Left ventricle myocardium inferior (tissue), 1 donor: Measurements from ENCODE around the gene ESYT2. TPM values are rescaled to one million over a fixed set of nuclear protein-coding genes. Genes with fewer than 3 reads are reported as not detected.

Experiments used
- DNase-seq: peaks from one replicate; pipeline ENCODE4 v3.0.0-alpha.2; 2020
- H3K27ac ChIP-seq: fragments of 200-600 bp; replicated peaks from 2 replicates; pipeline ENCODE4 v1.8.0; 2021
- H3K27me3 ChIP-seq: fragments of 200-600 bp; 2 replicates; pipeline ENCODE4 v1.8.0; 2021; ENCODE audit warnings: low read depth
- H3K36me3 ChIP-seq: fragments of 200-600 bp; 2 replicates; pipeline ENCODE4 v1.8.0; 2021
- H3K4me1 ChIP-seq: fragments of 200-600 bp; 2 replicates; pipeline ENCODE4 v1.8.0; 2021
- H3K4me3 ChIP-seq: fragments of 200-600 bp; 2 replicates; pipeline ENCODE4 v1.8.0; 2021; ENCODE audit warnings: mild to moderate bottlenecking, moderate library complexity
- H3K9me3 ChIP-seq: fragments of 200-600 bp; replicated peaks from 2 replicates; pipeline ENCODE4 v1.8.0; 2021
- CTCF ChIP-seq: fragments of 200-600 bp; IDR thresholded peaks from 2 replicates; pipeline ENCODE4 v1.8.0; 2021; ENCODE audit warnings: antibody characterized with exemption, mild to moderate bottlenecking, borderline replicate concordance
- intact Hi-C: fragments of 100-400 bp; cut with micrococcal nuclease; formaldehyde crosslinking; loops from one replicate; pipeline ENCODE4 v1.11.0; 2022
- total RNA-seq: library from RNA; stranded (reverse); fragmentation: NEBNext Ultra II Directional; extraction: Animal tissue kit (Norgen Biotek cat#: 25700); gene quantifications from one replicate; pipeline ENCODE4 v1.2.1, GENCODE V29; 2021
- donor health status: DM: no; HTN: yes; CAD: no; lungs with severe emphysema.

Gene ESYT2
- total RNA-seq, 1 donor from 2014 or later, result 41.1 TPM

DNA sequence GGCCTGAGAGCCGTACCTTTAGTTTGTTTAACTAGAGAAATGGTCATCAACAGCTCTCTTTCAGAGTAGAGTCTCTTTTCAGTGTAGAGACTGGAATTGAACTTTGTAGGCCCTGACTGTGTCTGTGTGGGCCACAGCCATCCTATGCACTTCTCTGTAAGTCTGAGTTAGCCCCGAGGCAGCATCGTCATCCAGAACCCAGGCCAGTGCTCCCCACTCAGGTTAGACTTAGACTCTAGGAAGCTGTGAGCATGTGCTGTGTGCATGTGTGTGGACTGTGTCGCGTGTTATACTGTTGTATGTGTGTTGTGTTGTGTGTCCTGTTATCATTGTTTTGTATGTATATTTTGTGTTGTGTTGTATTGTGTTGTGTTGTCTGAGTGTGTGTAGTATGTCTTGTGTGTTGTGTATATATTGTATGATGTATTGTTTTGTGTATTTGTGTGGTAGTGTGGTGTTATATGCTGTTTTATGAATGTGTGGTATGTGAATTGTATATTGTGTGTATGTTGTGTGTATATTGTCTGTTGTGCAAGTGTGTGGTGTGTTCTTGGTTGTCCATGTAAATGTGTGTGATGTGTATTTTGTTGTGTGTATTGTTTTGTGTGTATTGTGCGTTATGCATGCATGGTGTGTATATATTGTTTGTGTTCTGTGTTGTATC is 106.6 kb downstream of the ESYT2 start:
- H3K27me3 ChIP-seq, result no peaks in the 10 kb centered on the region
- DNase-seq, result no peak
- no peak overlapping the region for H3K4me3 ChIP-seq
- no peak overlapping the region for H3K27ac ChIP-seq
- no peaks in the 10 kb centered on the region for H3K36me3 ChIP-seq
- intact Hi-C loops, result no loop called here
- H3K4me1 ChIP-seq, result no peaks in the 10 kb centered on the region
- TF ChIP-seq CTCF, result no peak
- H3K9me3 ChIP-seq, result no peaks in the 10 kb centered on the region

DNA sequence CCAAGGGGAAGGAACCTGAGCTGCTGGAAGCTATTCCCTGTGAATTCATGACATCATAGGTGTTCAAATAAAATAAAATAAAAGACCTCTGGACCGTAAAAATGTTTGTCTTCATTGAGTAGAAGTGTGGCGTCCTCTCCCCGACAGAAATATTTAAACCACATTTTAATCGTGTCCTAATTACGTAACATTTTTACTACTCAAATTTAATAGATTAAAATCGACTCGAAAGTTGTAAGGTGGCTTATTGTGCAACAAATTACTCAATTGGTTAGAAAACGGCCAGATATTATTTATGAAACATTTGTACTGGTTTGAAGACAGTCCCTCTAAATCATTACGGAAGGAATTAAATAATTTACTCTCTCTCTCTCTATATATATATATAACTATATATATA is 109.2 kb downstream of the ESYT2 start:
- DNase-seq, result no peak
- TF ChIP-seq CTCF, result no peak
- H3K27ac ChIP-seq, result no peak overlapping the region
- no peak overlapping the region for H3K4me3 ChIP-seq
- H3K36me3 ChIP-seq, result no peaks in the 10 kb centered on the region
- H3K27me3 ChIP-seq, result no peaks in the 10 kb centered on the region
- no peaks in the 10 kb centered on the region for H3K4me1 ChIP-seq
- intact Hi-C loops, result no loop called here
- no peaks in the 10 kb centered on the region for H3K9me3 ChIP-seq

DNA sequence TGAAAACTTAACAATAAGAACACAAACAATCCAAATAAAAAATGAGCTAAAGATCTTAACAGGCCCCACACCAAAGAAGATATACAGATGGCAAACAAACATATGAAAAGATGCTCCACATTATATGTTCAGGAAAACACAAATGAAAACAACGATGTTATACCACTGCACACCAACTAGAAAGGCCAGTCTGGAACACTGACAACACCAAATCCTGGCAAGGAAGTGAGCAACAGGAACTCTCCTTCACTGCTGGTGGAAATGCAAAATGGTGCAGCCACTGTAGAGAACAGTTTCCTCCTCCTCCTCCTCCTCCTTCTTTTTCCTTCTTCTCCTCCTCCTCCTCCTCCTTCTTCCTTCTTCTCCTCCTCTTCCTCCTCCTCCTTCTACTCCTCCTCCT is 112.5 kb downstream of the ESYT2 start:
- no peak for TF ChIP-seq CTCF
- Histone ChIP-seq H3K27me3 (no peaks in the 10 kb centered on the region), H3K4me3 (no peak overlapping the region), H3K36me3 (no peaks in the 10 kb centered on the region), H3K27ac (no peak overlapping the region), H3K9me3 (no peaks in the 10 kb centered on the region), H3K4me1 (no peaks in the 10 kb centered on the region)
- intact Hi-C loops, result no loop called here
- no peak for DNase-seq

DNA sequence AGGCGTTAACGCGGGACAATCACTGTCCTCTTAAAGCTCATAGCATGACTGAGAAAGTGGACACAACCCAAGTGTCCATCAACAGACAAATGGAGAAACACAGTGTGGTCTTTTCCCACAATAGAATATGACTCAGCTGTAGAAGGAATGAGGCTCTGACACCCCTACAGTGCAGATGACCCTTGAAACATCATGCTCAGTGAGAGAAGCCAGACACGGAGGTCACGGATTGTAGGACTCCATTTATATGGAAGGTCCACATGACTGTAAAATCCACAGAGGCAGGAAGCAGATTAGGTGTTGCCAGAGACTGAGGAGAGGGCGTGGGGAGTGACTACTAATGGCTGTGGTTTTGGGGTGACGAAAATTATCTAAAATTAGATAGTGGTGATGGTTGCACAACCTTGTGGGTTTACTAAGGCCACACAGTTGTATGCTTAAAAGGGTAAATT is 118.6 kb downstream of the ESYT2 start:
- intact Hi-C loops, result no loop called here
- peaks cover 15% of the 10 kb centered on the region for H3K9me3 ChIP-seq

GRCh38 chr7:158707610-158708009 is 121.7 kb downstream of the ESYT2 start:
- intact Hi-C loops, result no loop called here
- no peak for DNase-seq
- H3K4me3 ChIP-seq, result no peak overlapping the region
- no peak for TF ChIP-seq CTCF
- peaks cover 23% of the 10 kb centered on the region for H3K4me1 ChIP-seq
- H3K27me3 ChIP-seq, result no peaks in the 10 kb centered on the region
- no peak overlapping the region for H3K27ac ChIP-seq
- peaks cover 15% of the 10 kb centered on the region for H3K9me3 ChIP-seq
- H3K36me3 ChIP-seq, result no peaks in the 10 kb centered on the region

More for the DNA sequence above, 118.6 kb downstream of the ESYT2 start:
- DNase-seq, result no peak
- Histone ChIP-seq H3K27ac (no peak overlapping the region), H3K4me3 (no peak overlapping the region), H3K36me3 (no peaks in the 10 kb centered on the region), H3K27me3 (no peaks in the 10 kb centered on the region), H3K4me1 (peaks cover 5% of the 10 kb centered on the region)
- TF ChIP-seq CTCF, result no peak
